Omental fat pad (tissue), 4 donors: Measurements from ENCODE around the gene NGEF. TPM values are rescaled to one million over a fixed set of nuclear protein-coding genes. Genes with fewer than 3 reads are reported as not detected.

Source experiments
- ATAC-seq: fragments of 150-250 bp; one replicate; pipeline ENCODE4 v1.9.1; 2016; ENCODE audit warnings: mild to moderate bottlenecking, moderate library complexity; ENCODE audit not compliant: low FRiP score
- DNase-seq: peaks from one replicate; pipeline ENCODE4 v3.0.0-alpha.2; 2019; ENCODE audit warnings: low spot score
- CTCF ChIP-seq, 3 donors: fragments of 450-650 bp; IDR thresholded peaks; one replicate each; pipeline ENCODE4 v1.5.1; 2016 to 2017; ENCODE audit warnings: antibody characterized with exemption in 3 of 3, mild to moderate bottlenecking in 3 of 3, moderate library complexity in 2 of 3
- total RNA-seq, 4 donors: library from RNA; depleted of rRNA; stranded (reverse); fragments of >200 nt; gene quantifications; one replicate each; pipeline ENCODE4 v1.1.0, GENCODE V29; 2016

The NGEF gene
- total RNA-seq, result 1 to 10 TPM in 3 of 4 donors, not detected in 1; 1.1 to 1.9 (median 1.3) TPM

GRCh38 chr2:233013027-233013461, at the start of gene NGEF:
Gene NGEF, minus strand, starts transcription at chr2:233013256. Its CDS starts 38,366 bp downstream, at chr2:232974890.
- ATAC-seq, result no peak
- no peak for DNase-seq
- no peak for TF ChIP-seq CTCF (IDR thresholded peaks at IDR 0.05)

GRCh38 chr2:233062451-233062850, 49.4 kb upstream of the NGEF start:
- DNase-seq (no peak), ATAC-seq (no peak)
- TF ChIP-seq CTCF (IDR thresholded peaks at IDR 0.05), result no peak

GRCh38 chr2:233061591-233062450, 48.8 kb upstream of the NGEF start:
- DNase-seq (no peak), ATAC-seq (no peak)
- no peak for TF ChIP-seq CTCF (IDR thresholded peaks at IDR 0.05)

GRCh38 chr2:233060980-233061590, 48.0 kb upstream of the NGEF start:
- no peak for TF ChIP-seq CTCF (IDR thresholded peaks at IDR 0.05)
- no peak for ATAC-seq
- DNase-seq, result no peak

- no peak for ATAC-seq
- no peak for DNase-seq
- no peak for TF ChIP-seq CTCF (IDR thresholded peaks at IDR 0.05)
These were observed 47.5 kb upstream of the NGEF start for GRCh38 chr2:233060501-233060979.

GRCh38 chr2:233059797-233060500, 46.9 kb upstream of the NGEF start, which contains the start of gene INPP5D:
Gene INPP5D, plus strand, starts transcription at chr2:233060342. Its CDS starts 137 bp downstream, at chr2:233060479.
- ATAC-seq, result no peak

More at GRCh38 chr2:233059797-233060500, 46.9 kb upstream of the NGEF start, which contains the start of gene INPP5D:
- DNase-seq, result no peak
- no peak for TF ChIP-seq CTCF (IDR thresholded peaks at IDR 0.05)
